ENCODE data around the gene SH3D19.

SH3D19 gene

GRCh38 chr4:151251603-151252304 is 73.7 kb downstream of the SH3D19 start:
- TF ChIP-seq CEBPB (IDR thresholded peaks at IDR 0.05) = no peak
- TF ChIP-seq EP300 (IDR thresholded peaks at IDR 0.05; ENCODE audit: borderline replicate concordance) = no peak
- no peak for TF ChIP-seq FOXM1 (IDR thresholded peaks at IDR 0.05; ENCODE audit: borderline replicate concordance, low read depth)
- 0 out of 2 replicates have a peak, but pooled peaks have one; percentile 14 for TF ChIP-seq MAX (IDR thresholded peaks at IDR 0.05)
- no peak for TF ChIP-seq USF1 (IDR thresholded peaks at IDR 0.05)
- TF ChIP-seq TEAD4 (IDR thresholded peaks at IDR 0.05) = peak; percentile 31; the same call in 1 of the 2 replicates
- no peak for TF ChIP-seq NFIC (IDR thresholded peaks at IDR 0.05)

- TF ChIP-seq NFIC (IDR thresholded peaks at IDR 0.05) (no peak), EP300 (IDR thresholded peaks at IDR 0.05; ENCODE audit: borderline replicate concordance) (no peak), ZBTB7A (IDR thresholded peaks at IDR 0.05; ENCODE audit: low read depth) (no peak), RAD21 (IDR thresholded peaks at IDR 0.05; ENCODE audit: low read depth) (no peak), CEBPB (IDR thresholded peaks at IDR 0.05) (no peak), TAF1 (IDR thresholded peaks at IDR 0.05; ENCODE audit: low read depth) (no peak), MAX (IDR thresholded peaks at IDR 0.05) (no peak), REST (IDR thresholded peaks at IDR 0.05; ENCODE audit: low read depth) (no peak), CREB1 (IDR thresholded peaks at IDR 0.05; ENCODE audit: low read depth) (no peak), USF1 (IDR thresholded peaks at IDR 0.05) (no peak), YY1 (IDR thresholded peaks at IDR 0.05; ENCODE audit: low read depth) (no peak), FOXM1 (IDR thresholded peaks at IDR 0.05; ENCODE audit: borderline replicate concordance, low read depth) (no peak), TEAD4 (IDR thresholded peaks at IDR 0.05) (no peak), TCF12 (IDR thresholded peaks at IDR 0.05; ENCODE audit: low read depth) (no peak), EGR1 (IDR thresholded peaks at IDR 0.05) (no peak)
Observed at GRCh38 chr4:151250706-151251105, 74.7 kb downstream of the SH3D19 start.

- no peak for TF ChIP-seq TCF12 (IDR thresholded peaks at IDR 0.05; ENCODE audit: low read depth)
- TF ChIP-seq TEAD4 (IDR thresholded peaks at IDR 0.05) = no peak
- TF ChIP-seq USF1 (IDR thresholded peaks at IDR 0.05) = no peak
- TF ChIP-seq ZBTB7A (IDR thresholded peaks at IDR 0.05; ENCODE audit: low read depth) = no peak
- TF ChIP-seq RAD21 (IDR thresholded peaks at IDR 0.05; ENCODE audit: low read depth) = no peak
- no peak for TF ChIP-seq CEBPB (IDR thresholded peaks at IDR 0.05)
- no peak for TF ChIP-seq REST (IDR thresholded peaks at IDR 0.05; ENCODE audit: low read depth)
Observed at GRCh38 chr4:151248519-151248918, 76.9 kb downstream of the SH3D19 start.

GRCh38 chr4:151247395-151247794 is 78.0 kb downstream of the SH3D19 start:
- TF ChIP-seq EP300 (IDR thresholded peaks at IDR 0.05; ENCODE audit: borderline replicate concordance) = no peak
- TF ChIP-seq REST (IDR thresholded peaks at IDR 0.05; ENCODE audit: low read depth) = no peak
- TF ChIP-seq TEAD4 (IDR thresholded peaks at IDR 0.05) = no peak
- no peak for TF ChIP-seq RAD21 (IDR thresholded peaks at IDR 0.05; ENCODE audit: low read depth)
- no peak for TF ChIP-seq MAX (IDR thresholded peaks at IDR 0.05)
- TF ChIP-seq TAF1 (IDR thresholded peaks at IDR 0.05; ENCODE audit: low read depth) = no peak
- TF ChIP-seq CREB1 (IDR thresholded peaks at IDR 0.05; ENCODE audit: low read depth) = no peak
- no peak for TF ChIP-seq TCF12 (IDR thresholded peaks at IDR 0.05; ENCODE audit: low read depth)
- no peak for TF ChIP-seq NFIC (IDR thresholded peaks at IDR 0.05)
- TF ChIP-seq CEBPB (IDR thresholded peaks at IDR 0.05) = no peak
- no peak for TF ChIP-seq ZBTB7A (IDR thresholded peaks at IDR 0.05; ENCODE audit: low read depth)
- no peak for TF ChIP-seq EGR1 (IDR thresholded peaks at IDR 0.05)
- no peak for TF ChIP-seq USF1 (IDR thresholded peaks at IDR 0.05)
- TF ChIP-seq YY1 (IDR thresholded peaks at IDR 0.05; ENCODE audit: low read depth) = no peak
- no peak for TF ChIP-seq FOXM1 (IDR thresholded peaks at IDR 0.05; ENCODE audit: borderline replicate concordance, low read depth)

Measured in Ishikawa (cell line).